ENCODE measurements around the gene LAMTOR5. TPM values are rescaled to one million over a fixed set of nuclear protein-coding genes. Genes with fewer than 3 reads are reported as not detected.
A peak's percentile ranks its signal among the peaks of the same experiment; 100 is the strongest.

LAMTOR5 gene
- total RNA-seq, 6 donors from 2014 or later: 26.5 to 130 (median 89.9) TPM

DNA sequence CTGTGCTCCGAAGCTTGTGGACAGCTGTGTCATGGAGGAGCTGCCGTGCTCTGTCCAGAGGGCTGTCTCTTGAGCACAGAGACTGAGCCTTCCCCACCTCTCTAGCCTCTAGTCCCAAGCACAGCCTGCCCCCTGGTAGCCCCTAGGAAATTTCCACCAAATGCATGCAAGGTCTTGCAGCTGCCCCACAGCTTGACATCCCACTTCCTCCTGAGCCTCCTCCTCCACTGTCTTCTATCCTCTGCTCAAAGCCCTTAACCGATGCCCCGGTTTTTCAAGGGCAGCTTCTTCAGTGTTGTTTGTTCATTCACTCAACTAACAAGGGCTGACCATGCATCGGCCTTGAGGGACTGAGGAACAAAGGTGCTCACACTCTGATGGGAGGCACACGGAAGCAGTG lies 22.9 kb upstream of the LAMTOR5 start:
- 60 to 75% methylated on average over 6 of the region's 6 CpGs for WGBS, 2 donors
- Histone ChIP-seq H3K27ac (no peak overlapping the region), H3K4me1 (peaks cover 7 to 21% (median 17%) of the 10 kb centered on the region in 4 donors), H3K4me3 (no peak overlapping the region), H3K27me3 (no peaks in the 10 kb centered on the region), H3K36me3 (no peaks in the 10 kb centered on the region), H3K9me3 (no peaks in the 10 kb centered on the region)
- no peak for DNase-seq
- no peak for TF ChIP-seq POLR2A (IDR thresholded peaks at IDR 0.05)
- no peak for TF ChIP-seq POLR2AphosphoS5 (IDR thresholded peaks at IDR 0.05)
- no peak for TF ChIP-seq EP300 (IDR thresholded peaks at IDR 0.05)
- TF ChIP-seq, protein P1, sequence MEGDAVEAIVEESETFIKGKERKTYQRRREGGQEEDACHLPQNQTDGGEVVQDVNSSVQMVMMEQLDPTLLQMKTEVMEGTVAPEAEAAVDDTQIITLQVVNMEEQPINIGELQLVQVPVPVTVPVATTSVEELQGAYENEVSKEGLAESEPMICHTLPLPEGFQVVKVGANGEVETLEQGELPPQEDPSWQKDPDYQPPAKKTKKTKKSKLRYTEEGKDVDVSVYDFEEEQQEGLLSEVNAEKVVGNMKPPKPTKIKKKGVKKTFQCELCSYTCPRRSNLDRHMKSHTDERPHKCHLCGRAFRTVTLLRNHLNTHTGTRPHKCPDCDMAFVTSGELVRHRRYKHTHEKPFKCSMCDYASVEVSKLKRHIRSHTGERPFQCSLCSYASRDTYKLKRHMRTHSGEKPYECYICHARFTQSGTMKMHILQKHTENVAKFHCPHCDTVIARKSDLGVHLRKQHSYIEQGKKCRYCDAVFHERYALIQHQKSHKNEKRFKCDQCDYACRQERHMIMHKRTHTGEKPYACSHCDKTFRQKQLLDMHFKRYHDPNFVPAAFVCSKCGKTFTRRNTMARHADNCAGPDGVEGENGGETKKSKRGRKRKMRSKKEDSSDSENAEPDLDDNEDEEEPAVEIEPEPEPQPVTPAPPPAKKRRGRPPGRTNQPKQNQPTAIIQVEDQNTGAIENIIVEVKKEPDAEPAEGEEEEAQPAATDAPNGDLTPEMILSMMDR (IDR thresholded peaks at IDR 0.05): no peak
- ATAC-seq (ENCODE audit: low FRiP score in 2 of 2): no peak

DNA sequence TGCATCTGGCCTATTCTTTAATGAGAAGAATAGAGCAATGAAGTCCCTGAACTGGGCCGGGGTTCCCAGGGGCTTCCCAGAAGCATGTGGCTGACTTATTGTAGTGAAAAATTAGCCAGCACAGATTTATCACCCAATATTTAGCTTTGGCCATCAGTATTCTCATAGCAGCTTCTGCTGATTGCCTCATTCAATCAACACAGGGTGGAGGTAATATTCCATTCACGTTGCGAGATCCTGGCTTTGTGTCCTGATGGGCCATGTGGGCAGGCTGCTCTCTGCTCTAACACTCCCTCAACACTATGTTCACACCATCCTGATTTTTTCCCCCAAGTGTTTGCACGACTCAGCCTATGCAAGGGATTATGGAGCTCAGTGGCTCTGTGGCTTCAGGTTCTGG lies 21.5 kb upstream of the LAMTOR5 start:
- H3K9me3 ChIP-seq: no peaks in the 10 kb centered on the region
- 49 to 74% methylated on average over 4 of the region's 4 CpGs for whole genome bisulfite sequencing, 2 donors
- no peaks in the 10 kb centered on the region for H3K36me3 ChIP-seq
- H3K4me3 ChIP-seq: no peak overlapping the region
- H3K4me1 ChIP-seq: peaks cover 3 to 17% (median 13%) of the 10 kb centered on the region in 4 donors
- TF ChIP-seq, protein P1 (IDR thresholded peaks at IDR 0.05): no peak
- TF ChIP-seq POLR2AphosphoS5 (IDR thresholded peaks at IDR 0.05): no peak
- ATAC-seq (ENCODE audit: low FRiP score in 2 of 2): no peak
- H3K27me3 ChIP-seq: no peaks in the 10 kb centered on the region
- no peak for DNase-seq
- H3K27ac ChIP-seq: no peak overlapping the region

DNA sequence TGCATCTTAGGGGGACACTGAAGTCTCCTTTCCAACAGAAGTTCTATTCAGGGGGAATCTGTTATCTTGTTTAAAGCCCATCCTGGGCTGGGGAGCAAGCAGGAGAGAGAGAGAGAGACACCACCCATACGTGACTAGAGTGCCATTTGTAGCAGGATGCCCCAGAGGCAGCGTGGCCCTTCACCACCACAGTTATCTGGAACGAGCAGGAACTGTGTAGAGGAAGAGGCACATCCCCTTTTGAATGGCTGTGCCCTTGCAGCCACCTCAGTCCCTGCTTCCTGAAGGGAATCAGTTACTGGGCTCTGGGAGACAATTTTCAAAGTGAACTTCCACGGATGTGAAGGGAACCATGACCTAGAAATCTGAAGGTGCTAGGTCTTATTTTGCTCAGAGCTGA lies 19.4 kb upstream of the LAMTOR5 start:
- Histone ChIP-seq H3K27me3 (no peaks in the 10 kb centered on the region), H3K9me3 (no peaks in the 10 kb centered on the region), H3K36me3 (no peaks in the 10 kb centered on the region), H3K27ac (no peak overlapping the region), H3K4me3 (no peak overlapping the region), H3K4me1 (peaks cover 0 to 8% (median 4%) of the 10 kb centered on the region in 4 donors)
- TF ChIP-seq POLR2A (IDR thresholded peaks at IDR 0.05): no peak
- no peak for TF ChIP-seq POLR2AphosphoS5 (IDR thresholded peaks at IDR 0.05)
- TF ChIP-seq, protein P1 (IDR thresholded peaks at IDR 0.05): no peak
- no peak for TF ChIP-seq EP300 (IDR thresholded peaks at IDR 0.05)
- WGBS, 2 donors: 26 to 53% methylated on average over 3 to 4 of the region's 4 CpGs
- no peak for DNase-seq
- peak in 1 of 2 donors; percentile 34 for ATAC-seq (ENCODE audit: low FRiP score in 2 of 2)

DNA sequence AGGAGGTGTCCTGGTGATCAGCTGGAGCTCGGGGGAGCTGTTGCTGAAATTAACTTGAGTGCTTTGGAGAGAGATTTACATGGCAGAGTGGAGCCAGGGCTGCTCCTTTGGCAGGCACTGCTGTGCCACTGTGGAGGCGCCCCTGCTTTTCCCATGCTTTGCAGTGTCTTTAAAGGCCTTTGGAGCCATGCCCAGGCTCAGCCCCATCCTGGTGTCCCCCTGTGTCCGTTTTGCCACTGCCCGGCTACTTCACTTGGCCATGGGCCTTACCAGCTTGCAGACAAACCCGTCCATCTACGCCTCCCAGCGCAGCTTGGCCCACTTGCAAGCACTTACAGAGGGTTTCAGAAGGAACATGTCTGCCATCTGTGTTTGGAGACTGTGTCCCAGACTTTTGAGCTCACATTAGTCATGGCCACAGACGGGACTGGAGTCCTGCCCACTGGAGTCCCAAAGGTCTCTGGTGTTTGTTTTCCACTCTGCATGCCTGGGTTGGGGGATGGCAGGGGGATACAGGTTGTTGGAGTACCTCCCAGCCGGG lies 18.2 kb upstream of the LAMTOR5 start:
- Histone ChIP-seq H3K9me3 (no peaks in the 10 kb centered on the region), H3K4me1 (peaks cover 0 to 8% (median 4%) of the 10 kb centered on the region in 4 donors), H3K27ac (no peak overlapping the region), H3K27me3 (no peaks in the 10 kb centered on the region), H3K4me3 (no peak overlapping the region), H3K36me3 (no peaks in the 10 kb centered on the region)
- WGBS, 2 donors: 52 to 63% methylated on average over 8 to 9 of the region's 9 CpGs
- ATAC-seq (ENCODE audit: low FRiP score in 2 of 2): no peak
- DNase-seq: peak in 1 of 2 donors; percentile 22
- TF ChIP-seq, protein P1 (IDR thresholded peaks at IDR 0.05): no peak
- no peak for TF ChIP-seq POLR2A (IDR thresholded peaks at IDR 0.05)
- no peak for TF ChIP-seq POLR2AphosphoS5 (IDR thresholded peaks at IDR 0.05)
- no peak for TF ChIP-seq EP300 (IDR thresholded peaks at IDR 0.05)
